ENCODE data around the gene TMEM270. TPM values are rescaled to one million over a fixed set of nuclear protein-coding genes. Genes with fewer than 3 reads are reported as not detected.

TMEM270 gene
- total RNA-seq, 4 donors from 2014 or later, result not detected

GRCh38 chr7:73840715-73841379, 20.1 kb upstream of the TMEM270 start:
- Histone ChIP-seq H3K9me3 (no peaks in the 10 kb centered on the region), H3K4me1 (peaks cover 9 to 21% (median 14%) of the 10 kb centered on the region in 4 donors), H3K27me3 (no peaks in the 10 kb centered on the region), H3K27ac (replicated peaks in 1 of 4) (no peak overlapping the region), H3K36me3 (no peaks in the 10 kb centered on the region), H3K4me3 (no peak overlapping the region)
- intact Hi-C loops (cut with DNase I), result no loop called here
- DNase-seq (ENCODE audit: extremely low spot score), result no peak
- TF ChIP-seq POLR2A (IDR thresholded peaks at IDR 0.05; ENCODE audit: low read depth) (no peak), POLR2AphosphoS5 (IDR thresholded peaks at IDR 0.05) (no peak), EP300 (IDR thresholded peaks at IDR 0.05) (no peak)
- TF ChIP-seq, protein P1, sequence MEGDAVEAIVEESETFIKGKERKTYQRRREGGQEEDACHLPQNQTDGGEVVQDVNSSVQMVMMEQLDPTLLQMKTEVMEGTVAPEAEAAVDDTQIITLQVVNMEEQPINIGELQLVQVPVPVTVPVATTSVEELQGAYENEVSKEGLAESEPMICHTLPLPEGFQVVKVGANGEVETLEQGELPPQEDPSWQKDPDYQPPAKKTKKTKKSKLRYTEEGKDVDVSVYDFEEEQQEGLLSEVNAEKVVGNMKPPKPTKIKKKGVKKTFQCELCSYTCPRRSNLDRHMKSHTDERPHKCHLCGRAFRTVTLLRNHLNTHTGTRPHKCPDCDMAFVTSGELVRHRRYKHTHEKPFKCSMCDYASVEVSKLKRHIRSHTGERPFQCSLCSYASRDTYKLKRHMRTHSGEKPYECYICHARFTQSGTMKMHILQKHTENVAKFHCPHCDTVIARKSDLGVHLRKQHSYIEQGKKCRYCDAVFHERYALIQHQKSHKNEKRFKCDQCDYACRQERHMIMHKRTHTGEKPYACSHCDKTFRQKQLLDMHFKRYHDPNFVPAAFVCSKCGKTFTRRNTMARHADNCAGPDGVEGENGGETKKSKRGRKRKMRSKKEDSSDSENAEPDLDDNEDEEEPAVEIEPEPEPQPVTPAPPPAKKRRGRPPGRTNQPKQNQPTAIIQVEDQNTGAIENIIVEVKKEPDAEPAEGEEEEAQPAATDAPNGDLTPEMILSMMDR (IDR thresholded peaks at IDR 0.05), result no peak
- 90% methylated on average over 16 of the region's 16 CpGs for WGBS

DNA sequence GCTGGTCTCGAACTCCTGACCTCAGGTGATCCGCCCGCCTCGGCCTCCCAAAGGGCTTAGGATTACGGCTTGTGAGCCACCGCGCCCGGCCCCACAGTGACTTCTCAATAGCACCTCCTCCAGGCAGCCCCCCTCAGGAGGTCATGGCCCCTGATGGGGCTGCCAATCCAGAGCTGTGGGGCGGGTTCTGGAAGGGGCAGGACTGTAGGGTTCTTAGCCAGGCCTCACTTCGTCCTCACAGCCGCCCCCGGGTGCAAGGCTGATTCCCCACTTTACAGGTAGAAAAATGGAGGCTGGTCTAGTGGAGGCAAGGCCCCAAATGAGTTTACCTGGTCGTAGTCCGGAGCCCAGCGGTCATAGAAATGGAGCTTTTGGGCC, 19.3 kb upstream of the TMEM270 start:
- 24% methylated on average over 8 of the region's 15 CpGs for WGBS
- intact Hi-C loops (cut with DNase I), result no loop called here
- H3K9me3 ChIP-seq, result no peaks in the 10 kb centered on the region
- no peak for DNase-seq (ENCODE audit: extremely low spot score)
- H3K27ac ChIP-seq (replicated peaks in 1 of 4), result peak overlapping the region; percentile 66 to 80 (median 72)
- no peaks in the 10 kb centered on the region for H3K27me3 ChIP-seq
- peaks cover 9 to 21% (median 14%) of the 10 kb centered on the region in 4 donors for H3K4me1 ChIP-seq
- H3K4me3 ChIP-seq, result peak overlapping the region; percentile 64 to 74 (median 69)
- TF ChIP-seq, protein P1 (IDR thresholded peaks at IDR 0.05), result no peak
- TF ChIP-seq POLR2A (IDR thresholded peaks at IDR 0.05; ENCODE audit: low read depth) (no peak), EP300 (IDR thresholded peaks at IDR 0.05) (no peak), POLR2AphosphoS5 (IDR thresholded peaks at IDR 0.05) (no peak)
- H3K36me3 ChIP-seq, result no peaks in the 10 kb centered on the region

DNA sequence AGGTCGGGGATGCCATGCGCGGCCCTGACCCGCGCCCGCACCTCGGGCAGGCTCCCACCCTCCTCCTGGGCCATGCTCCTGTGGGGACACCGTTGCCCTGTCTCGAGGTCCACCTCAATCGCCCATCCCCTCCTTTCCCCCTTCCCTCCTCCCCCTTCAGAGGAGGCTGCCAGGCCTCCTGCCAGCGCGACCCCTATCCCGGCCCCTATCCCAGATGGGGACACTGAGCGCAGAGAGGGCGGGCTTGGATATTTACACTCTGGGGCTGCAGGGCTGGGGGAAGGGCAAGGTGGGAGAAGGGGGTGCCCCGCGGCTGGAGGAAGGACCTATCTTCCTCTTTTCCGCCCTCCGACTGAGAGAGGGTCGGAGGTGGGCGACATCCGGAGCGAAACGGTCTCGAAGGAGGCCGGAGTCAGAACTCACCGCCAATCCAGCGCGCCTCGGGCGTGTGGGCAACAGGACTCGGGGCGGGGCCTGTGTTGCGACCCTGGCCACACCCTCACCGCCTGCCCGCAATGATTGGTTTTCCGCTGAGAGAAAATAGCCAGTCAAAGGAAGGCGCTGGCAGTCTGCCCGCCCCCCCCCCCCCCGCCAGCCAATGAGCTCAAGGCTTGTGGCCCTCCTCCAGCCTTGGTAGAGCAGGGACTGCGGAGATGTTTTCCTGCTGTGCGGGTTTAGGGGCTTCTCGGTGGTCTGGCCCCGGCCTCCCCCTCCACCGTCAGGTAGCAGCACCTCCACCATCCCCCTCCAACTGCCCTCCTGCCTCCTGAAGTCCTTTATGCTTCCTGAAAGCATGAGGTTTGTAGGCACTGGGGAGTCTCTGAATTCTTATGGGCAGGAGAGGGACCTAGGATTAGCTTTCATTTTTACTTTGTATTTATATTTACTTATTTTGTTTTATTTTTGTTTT, 18.6 kb upstream of the TMEM270 start, which contains the start of gene METTL27:
METTL27 (minus strand) TSS at position 450 of the 910 bp plus-strand sequence; CDS start at position 74, 376 bp downstream.
- peaks cover 9 to 21% (median 14%) of the 10 kb centered on the region in 4 donors for H3K4me1 ChIP-seq
- peak; percentile 99 for DNase-seq (ENCODE audit: extremely low spot score)
- no peaks in the 10 kb centered on the region for H3K36me3 ChIP-seq
- intact Hi-C loops (cut with DNase I), result no loop called here
- H3K27ac ChIP-seq (replicated peaks in 1 of 4), result peak within 1 kb of the TSS; percentile 66 to 80 (median 72)
- H3K9me3 ChIP-seq, result no peaks in the 10 kb centered on the region
- H3K4me3 ChIP-seq, result peak within 1 kb of the TSS; percentile 64 to 74 (median 69)
- no peaks in the 10 kb centered on the region for H3K27me3 ChIP-seq
- 3% methylated on average over 33 of the region's 45 CpGs for WGBS
- TF ChIP-seq, protein P1 (IDR thresholded peaks at IDR 0.05), result no peak
- TF ChIP-seq POLR2A (IDR thresholded peaks at IDR 0.05; ENCODE audit: low read depth) (no peak), EP300 (IDR thresholded peaks at IDR 0.05) (no peak), POLR2AphosphoS5 (IDR thresholded peaks at IDR 0.05) (peak; percentile 79 to 87)

DNA sequence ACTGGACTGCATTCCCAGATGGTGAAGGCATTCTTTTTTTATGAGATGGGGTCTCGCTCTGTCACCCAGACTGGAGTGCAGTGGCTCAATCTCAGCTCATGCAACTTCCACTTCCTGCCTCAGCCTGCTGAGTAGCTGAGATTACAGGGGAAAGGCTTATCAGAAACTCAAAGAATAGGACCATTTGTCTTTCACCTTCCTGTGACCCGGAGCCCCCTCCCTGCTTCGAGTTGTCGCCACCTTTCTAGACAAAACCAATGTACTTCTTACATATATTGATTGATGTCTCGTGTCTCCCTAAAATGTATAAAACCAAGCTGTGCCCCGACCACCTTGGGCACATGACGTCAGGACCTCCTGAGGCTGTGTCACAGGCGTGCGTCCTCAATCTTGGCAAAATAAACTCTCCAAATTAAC, 16.8 kb upstream of the TMEM270 start:
- H3K4me1 ChIP-seq, result peaks cover 9 to 24% (median 18%) of the 10 kb centered on the region in 4 donors
- H3K4me3 ChIP-seq, result no peak overlapping the region
- H3K27me3 ChIP-seq, result no peaks in the 10 kb centered on the region
- no peaks in the 10 kb centered on the region for H3K9me3 ChIP-seq
- no peak for TF ChIP-seq EP300 (IDR thresholded peaks at IDR 0.05)
- TF ChIP-seq POLR2AphosphoS5 (IDR thresholded peaks at IDR 0.05), result no peak
- TF ChIP-seq, protein P1 (IDR thresholded peaks at IDR 0.05), result no peak
- TF ChIP-seq POLR2A (IDR thresholded peaks at IDR 0.05; ENCODE audit: low read depth), result no peak
- DNase-seq (ENCODE audit: extremely low spot score), result no peak
- H3K27ac ChIP-seq (replicated peaks in 1 of 4), result no peak overlapping the region
- H3K36me3 ChIP-seq, result no peaks in the 10 kb centered on the region
- intact Hi-C loops (cut with DNase I), result no loop called here
- 59% methylated on average over 9 of the region's 9 CpGs for WGBS

Measured in esophagus muscularis mucosa (tissue), 4 donors.